HG02623 (cell line): ENCODE results near the gene FNTB.

Experiments
- ATAC-seq: cut with Tn5 transposase; IDR thresholded peaks from one replicate; pipeline ENCODE4 v1.9.1; 2021; ENCODE audit warnings: moderate library complexity; ENCODE audit not compliant: unreplicated experiment

FNTB gene

GRCh38 chr14:65043893-65044595 is 57.3 kb downstream of the FNTB start:
- ATAC-seq: no peak

GRCh38 chr14:65044596-65044959 is 57.9 kb downstream of the FNTB start:
- ATAC-seq: no peak

GRCh38 chr14:65045006-65045405 is 58.3 kb downstream of the FNTB start:
- ATAC-seq: no peak

- no peak for ATAC-seq
Measured at GRCh38 chr14:65045709-65046108, 59.0 kb downstream of the FNTB start.

- no peak for ATAC-seq
Measured at GRCh38 chr14:65052832-65053231, 66.1 kb downstream of the FNTB start.

GRCh38 chr14:65053466-65053865 is 66.8 kb downstream of the FNTB start:
- ATAC-seq: no peak

- ATAC-seq: no peak
Measured at GRCh38 chr14:65054471-65055085, 67.9 kb downstream of the FNTB start.

GRCh38 chr14:65057695-65058094 is 71.0 kb downstream of the FNTB start:
- ATAC-seq: no peak

- no peak for ATAC-seq
Measured at GRCh38 chr14:65062096-65063075, 75.7 kb downstream of the FNTB start.

- no peak for ATAC-seq
Measured at GRCh38 chr14:65065719-65066118, 79.0 kb downstream of the FNTB start.

GRCh38 chr14:65069874-65070413 is 83.2 kb downstream of the FNTB start:
- ATAC-seq: no peak

- ATAC-seq: no peak
Measured at GRCh38 chr14:65070471-65070976, 83.8 kb downstream of the FNTB start.

GRCh38 chr14:65071544-65071943 is 84.8 kb downstream of the FNTB start:
- ATAC-seq: no peak

GRCh38 chr14:65072256-65072655 is 85.6 kb downstream of the FNTB start:
- ATAC-seq: no peak

GRCh38 chr14:65072937-65073336 is 86.2 kb downstream of the FNTB start:
- ATAC-seq: no peak

- ATAC-seq: no peak
Measured at GRCh38 chr14:65073605-65074201, 87.0 kb downstream of the FNTB start.

- no peak for ATAC-seq
Measured at GRCh38 chr14:65074449-65075150, 87.9 kb downstream of the FNTB start.

- no peak for ATAC-seq
Measured at GRCh38 chr14:65075628-65076325, 89.1 kb downstream of the FNTB start.

GRCh38 chr14:65077318-65077717 is 90.6 kb downstream of the FNTB start:
- no peak for ATAC-seq

GRCh38 chr14:65079201-65079600 is 92.5 kb downstream of the FNTB start:
- ATAC-seq: no peak
